NCI-H2227 (cell line): ENCODE measurements around the gene FNDC3A.
"Not testable (repeated sequence)": the region's sequence is repeated elsewhere in the genome, so short reads cannot be mapped to it uniquely, and the experiment has no call there.

ENCODE experiments used
- DNase-seq: peaks from one replicate; lab custom pipeline; 2025; ENCODE audit not compliant: unreplicated experiment; lab: John Stamatoyannopoulos, UW

FNDC3A gene

DNA sequence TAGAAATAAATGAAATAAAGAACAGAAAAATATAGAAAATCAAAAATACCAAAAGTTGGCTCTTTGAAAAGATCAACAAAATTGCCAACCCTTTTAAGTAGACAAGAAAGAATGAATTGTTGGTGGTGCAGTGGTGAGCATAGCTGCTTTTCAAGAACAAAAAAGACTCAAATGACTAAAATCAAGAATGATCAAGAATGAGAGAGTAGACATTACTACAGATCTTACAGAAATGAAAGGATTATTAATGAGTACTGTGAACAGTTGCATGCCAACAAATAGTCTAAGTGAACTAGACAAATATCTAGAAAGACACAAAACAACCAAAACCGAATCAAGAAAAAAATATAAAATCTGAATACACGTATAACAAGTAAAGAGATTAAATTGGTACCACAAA is 53.9 kb downstream of the FNDC3A start:
- no peak for DNase-seq

- DNase-seq, result no peak
Measured at GRCh38 chr13:49030213-49030612, 54.5 kb downstream of the FNDC3A start.

DNA sequence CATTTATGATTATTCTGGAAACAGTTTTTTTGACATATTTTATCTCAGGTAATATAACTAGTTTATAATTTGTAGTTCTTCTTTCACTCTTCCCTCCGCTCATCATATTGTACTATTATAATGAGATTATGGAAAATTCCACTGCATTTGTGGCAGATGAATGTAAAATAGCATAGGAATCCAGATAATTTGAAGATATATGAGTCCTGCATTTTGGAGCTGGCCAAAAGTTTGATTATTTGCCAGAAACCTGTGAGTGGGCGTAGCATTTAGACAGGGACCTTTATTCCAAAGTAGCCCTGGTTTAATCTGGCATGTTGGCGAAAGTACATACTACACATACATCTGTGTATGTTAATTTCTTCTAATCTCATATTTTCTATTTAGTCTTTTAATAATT is 65.2 kb downstream of the FNDC3A start:
- DNase-seq, result no peak

GRCh38 chr13:49042476-49042875 is 66.8 kb downstream of the FNDC3A start:
- DNase-seq, result no peak

DNA sequence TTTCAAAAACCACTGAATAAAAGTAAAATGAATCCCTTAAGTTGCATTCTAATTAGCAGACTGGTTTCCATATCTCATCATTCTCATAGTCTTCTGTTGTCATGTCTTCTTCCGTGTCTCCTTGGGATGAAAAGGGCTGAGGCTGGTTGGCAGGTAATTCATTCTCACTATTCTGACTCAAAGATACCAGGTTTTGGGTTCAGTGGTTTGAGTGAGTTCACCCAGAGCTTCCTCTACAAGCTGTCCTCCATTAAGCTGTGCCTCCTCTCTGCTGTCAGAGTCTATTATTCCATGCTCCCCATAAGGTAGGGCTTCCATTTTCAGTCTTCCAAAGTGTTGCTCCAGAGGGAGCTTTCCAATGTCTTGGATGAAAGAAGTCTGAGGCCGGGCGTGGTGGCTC is 68.3 kb downstream of the FNDC3A start:
- no peak for DNase-seq

DNA sequence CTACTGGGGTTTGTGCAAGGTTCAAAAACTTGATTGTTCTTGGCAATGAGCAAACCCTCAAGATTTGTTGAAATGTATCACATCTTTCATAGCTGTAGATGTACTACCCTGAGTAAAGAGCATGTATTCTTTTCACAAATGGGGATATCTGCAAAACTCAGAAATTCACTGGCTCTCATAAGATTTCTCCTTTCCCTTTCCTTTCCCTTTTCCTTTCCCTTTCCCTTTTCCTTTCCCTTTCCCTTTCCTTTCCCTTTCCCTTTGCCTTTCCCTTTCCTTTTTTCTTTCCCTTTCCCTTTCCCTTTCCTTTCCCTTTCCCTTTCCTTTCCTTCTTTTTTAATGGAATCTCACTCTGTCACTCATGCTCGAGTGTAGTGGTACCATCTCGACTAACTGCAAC is 69.1 kb downstream of the FNDC3A start:
- DNase-seq, result no peak

DNA sequence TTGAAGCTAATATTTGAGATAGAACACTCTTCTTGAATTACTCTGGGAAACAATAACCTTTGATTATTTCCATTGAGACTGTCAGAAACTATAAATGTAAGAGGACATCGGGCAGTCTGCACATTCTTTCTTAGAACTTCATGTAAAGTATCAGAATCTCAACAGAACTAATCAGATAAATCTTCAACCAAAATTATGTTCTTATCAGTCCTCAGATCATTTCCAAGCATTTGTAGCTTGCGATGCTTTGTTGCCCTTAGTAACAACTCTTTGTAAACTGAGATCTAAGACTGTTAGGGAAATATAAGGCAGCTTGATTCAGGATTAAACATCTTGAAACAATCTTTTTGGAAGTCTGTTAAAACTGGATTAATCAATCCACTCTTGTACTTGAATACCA is 70.3 kb downstream of the FNDC3A start:
- no peak for DNase-seq

- no peak for DNase-seq
Measured at GRCh38 chr13:49046519-49046918, 70.8 kb downstream of the FNDC3A start.

GRCh38 chr13:49052813-49053212 is 77.1 kb downstream of the FNDC3A start:
- DNase-seq, result no peak

- no peak for DNase-seq
Measured at GRCh38 chr13:49053215-49053614, 77.5 kb downstream of the FNDC3A start.

- no peak for DNase-seq
Measured at GRCh38 chr13:49053906-49054305, 78.2 kb downstream of the FNDC3A start.

DNA sequence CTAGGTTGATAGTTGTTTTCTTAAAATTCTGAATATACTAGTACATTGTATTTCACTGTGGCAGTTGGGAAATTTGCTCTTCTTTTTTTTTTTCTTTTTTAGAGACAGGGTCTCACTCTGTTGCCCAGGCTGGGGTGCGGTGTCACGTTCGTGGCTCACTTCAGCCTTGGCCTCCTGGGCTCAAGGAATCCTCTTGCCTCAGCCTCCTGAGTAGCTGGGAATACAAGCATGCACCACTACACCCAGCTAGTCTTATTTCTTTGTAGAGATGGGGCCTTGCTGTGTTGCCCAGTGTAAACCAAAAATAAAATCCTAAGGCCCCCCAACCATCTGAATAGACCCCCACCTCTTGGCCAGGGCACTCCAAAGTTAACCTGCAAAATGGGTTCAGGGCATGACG is 79.3 kb downstream of the FNDC3A start:
- DNase-seq, result no peak

DNA sequence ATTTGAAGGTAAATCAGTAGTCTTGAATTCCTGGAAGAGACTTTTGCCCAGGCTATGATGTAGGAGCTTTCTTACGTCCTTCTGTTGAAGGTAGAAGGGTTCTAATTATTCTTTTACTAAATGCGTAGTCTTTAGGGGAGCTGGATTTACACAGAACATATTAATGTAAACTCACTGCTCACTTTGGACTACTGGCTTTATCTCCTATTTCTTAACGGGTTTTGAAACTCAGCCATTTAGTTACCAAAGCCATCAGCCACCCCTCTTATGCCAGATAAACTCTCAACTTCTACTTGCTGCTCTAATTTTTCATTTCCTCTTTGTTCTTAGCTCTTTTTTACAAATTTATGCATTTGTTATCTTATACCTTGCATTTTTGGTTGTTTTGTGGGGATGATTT is 81.5 kb downstream of the FNDC3A start:
- DNase-seq, result no peak

DNA sequence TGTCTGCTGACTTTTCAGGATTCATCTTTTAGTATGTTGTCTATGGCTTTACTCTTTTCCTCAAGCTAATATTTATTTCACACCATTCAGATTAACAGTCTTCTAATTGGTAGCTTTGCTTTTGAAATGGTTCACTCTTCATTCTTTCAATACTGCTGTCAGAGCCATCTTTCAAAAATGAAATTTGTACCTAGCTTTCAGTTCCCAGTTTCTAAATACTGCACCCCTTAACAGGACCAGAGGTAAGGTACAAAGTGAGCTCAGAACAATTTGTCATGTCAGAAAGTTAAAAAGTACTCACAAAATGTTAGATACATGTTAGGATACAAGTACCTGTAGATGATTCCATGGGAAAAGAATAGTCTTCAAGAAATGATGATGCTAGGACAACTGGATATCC is 83.0 kb downstream of the FNDC3A start:
- DNase-seq, result no peak

DNA sequence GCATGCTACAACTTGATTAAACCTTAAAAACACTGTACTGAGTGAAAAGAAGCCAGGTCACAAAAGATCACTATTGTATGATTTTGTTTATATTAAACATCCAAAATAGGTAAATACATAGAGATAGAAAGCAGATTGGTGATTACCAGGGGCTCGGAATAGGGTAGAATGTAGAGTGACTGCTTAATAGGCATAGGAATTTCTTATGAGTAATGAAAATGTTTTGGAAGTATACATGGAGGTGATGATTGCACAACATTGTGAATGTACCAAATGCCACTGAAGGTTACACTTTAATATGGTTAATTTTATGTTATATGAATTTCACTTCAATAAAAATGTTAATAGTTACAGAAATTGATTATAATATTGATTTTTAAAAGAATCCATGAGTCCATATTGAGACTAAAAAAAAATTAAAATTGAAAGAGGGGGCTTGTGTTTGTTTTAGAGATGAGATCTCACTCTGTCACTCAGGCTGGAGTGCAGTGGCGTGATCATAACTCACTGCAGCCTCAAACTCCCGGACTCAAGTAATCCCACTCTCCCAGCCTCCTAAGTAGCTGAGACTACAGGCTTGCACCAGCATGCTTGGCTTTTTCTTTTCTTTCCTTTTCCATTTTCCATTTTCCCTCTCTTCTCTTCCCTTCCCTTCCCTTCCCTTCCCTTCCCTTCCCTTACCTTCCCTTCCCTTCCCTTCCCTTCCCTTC is 85.1 kb downstream of the FNDC3A start:
- DNase-seq, result no peak

- DNase-seq, result not testable (repeated sequence)
Measured at GRCh38 chr13:49061388-49061752, 85.7 kb downstream of the FNDC3A start.

DNA sequence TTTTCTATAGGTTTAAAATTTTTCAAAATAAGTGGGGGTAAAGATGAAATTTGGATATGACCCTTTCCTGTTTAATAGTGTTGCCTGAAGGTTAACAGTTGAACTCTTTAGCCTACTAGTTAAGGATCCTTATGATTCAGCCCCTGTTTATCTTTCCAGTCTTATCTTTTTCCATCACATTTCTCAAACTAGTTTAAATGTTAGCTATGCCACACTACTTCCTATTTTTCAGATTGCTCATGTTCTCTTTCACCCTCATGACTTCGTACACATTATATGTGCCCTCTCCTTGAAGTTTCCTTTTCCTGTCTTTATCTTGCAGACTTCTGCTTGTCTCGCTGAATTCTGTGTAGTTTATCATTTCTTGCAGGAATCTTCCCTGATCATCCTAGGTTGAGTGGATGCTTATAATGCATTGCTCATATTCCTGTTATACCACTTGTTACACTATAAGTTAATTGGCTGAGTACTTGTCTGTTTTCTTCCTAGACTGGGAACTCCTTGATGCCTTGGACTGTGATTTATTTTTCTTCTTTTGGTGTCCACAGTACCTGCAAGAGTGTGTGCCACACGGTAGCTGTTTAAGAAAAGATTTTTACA is 86.7 kb downstream of the FNDC3A start:
- DNase-seq, result no peak

GRCh38 chr13:49063011-49063410 is 87.3 kb downstream of the FNDC3A start:
- DNase-seq, result no peak

GRCh38 chr13:49063497-49063896 is 87.8 kb downstream of the FNDC3A start:
- no peak for DNase-seq

DNA sequence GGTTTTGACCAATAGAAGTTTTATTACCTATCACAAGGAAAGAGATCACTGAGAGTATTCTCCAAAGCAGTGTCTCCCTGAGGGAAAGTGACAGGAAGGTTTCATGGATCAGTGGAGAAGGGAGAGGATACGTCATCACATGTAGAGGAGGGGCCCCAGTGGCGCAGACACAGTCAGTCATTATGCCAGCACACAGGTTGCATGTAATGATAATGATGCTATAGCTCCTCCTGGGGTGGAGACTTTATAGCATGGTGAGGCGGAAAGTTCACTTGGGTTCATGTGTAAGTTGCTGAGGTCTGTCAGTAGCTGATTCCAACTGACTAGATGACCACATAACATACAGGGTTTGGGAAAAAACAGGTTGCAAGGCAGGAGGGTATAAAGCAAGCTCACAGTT is 88.8 kb downstream of the FNDC3A start:
- no peak for DNase-seq

DNA sequence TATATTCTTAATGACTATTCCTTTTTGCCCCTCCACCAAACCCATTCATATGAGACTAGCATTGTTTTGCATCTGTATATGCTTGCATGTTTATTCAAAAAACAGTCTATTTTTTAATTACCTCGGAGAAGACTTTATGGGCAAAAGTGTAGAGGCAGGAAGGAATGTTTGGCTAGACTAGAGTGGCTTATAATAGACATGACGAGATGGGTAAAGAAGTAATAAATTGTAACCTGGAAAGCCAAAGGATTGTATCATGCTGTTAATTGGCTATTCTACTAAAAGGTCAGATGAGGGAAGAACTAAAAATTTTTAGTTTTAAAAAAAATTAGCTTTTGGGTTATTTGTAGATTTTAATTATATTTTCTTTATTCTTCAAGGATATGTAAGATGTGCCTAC is 91.1 kb downstream of the FNDC3A start:
- DNase-seq, result no peak

- not testable (repeated sequence) for DNase-seq
Measured at GRCh38 chr13:49068498-49068897, 92.8 kb downstream of the FNDC3A start.

DNA sequence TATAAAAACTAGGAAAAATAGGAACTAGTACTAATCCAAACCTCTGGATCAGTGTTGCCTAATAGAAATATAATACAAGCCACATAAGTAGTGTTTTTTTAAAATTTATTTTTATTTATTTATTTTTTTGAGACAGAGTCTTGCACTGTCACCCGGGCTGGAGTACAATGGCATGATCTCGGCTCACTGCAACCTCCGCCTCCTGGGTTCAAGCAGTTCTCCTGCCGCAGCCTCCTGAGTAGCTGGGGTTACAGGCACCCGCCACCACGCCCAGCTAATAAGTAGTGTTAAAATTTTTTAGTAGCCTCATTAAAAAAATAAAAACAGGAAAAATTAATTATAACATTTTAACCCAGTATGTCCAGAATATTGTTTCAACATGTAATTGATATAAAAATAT is 94.3 kb downstream of the FNDC3A start:
- not testable (repeated sequence) for DNase-seq
